NCI-H460 (cell line): ENCODE data around the gene PYDC1. TPM values are rescaled to one million over a fixed set of nuclear protein-coding genes. Genes with fewer than 3 reads are reported as not detected.
"Not testable (repeated sequence)": the region's sequence is repeated elsewhere in the genome, so short reads cannot be mapped to it uniquely, and the experiment has no call there.

ENCODE experiments used
- DNase-seq: peaks from one replicate; pipeline ENCODE4 v3.0.0-alpha.2; 2016; ENCODE audit warnings: low read depth; ENCODE audit errors: extremely low read depth
- total RNA-seq: library from RNA; depleted of rRNA; stranded (reverse); fragments of >200 nt; shearing (Covaris generic); gene quantifications from 2 replicates; pipeline ENCODE4 v1.2.3, GENCODE V29; 2014

The PYDC1 gene
- total RNA-seq, 1 experiment from 2014 or later, result not detected

GRCh38 chr16:31198207-31198882, 18.6 kb downstream of the PYDC1 start:
- DNase-seq, result no peak

GRCh38 chr16:31196324-31197088, 20.4 kb downstream of the PYDC1 start:
- no peak for DNase-seq

- not testable (repeated sequence) for DNase-seq
Observed at GRCh38 chr16:31195861-31196260, 21.1 kb downstream of the PYDC1 start.

- no peak for DNase-seq
Observed at GRCh38 chr16:31194898-31195297, 22.0 kb downstream of the PYDC1 start.

GRCh38 chr16:31193874-31194273, 23.1 kb downstream of the PYDC1 start:
- no peak for DNase-seq

- DNase-seq, result no peak
Observed at GRCh38 chr16:31192856-31193642, 23.9 kb downstream of the PYDC1 start.

GRCh38 chr16:31191697-31192428, 25.1 kb downstream of the PYDC1 start:
- DNase-seq, result no peak

- no peak for DNase-seq
Observed at GRCh38 chr16:31190818-31191444, 26.0 kb downstream of the PYDC1 start.

- DNase-seq, result no peak
Observed at GRCh38 chr16:31190061-31190460, 26.9 kb downstream of the PYDC1 start.

- DNase-seq, result no peak
Observed at GRCh38 chr16:31189412-31189778, 27.5 kb downstream of the PYDC1 start.

- DNase-seq, result no peak
Observed at GRCh38 chr16:31188450-31189411, 28.2 kb downstream of the PYDC1 start.

GRCh38 chr16:31187808-31188189, 29.1 kb downstream of the PYDC1 start:
- no peak for DNase-seq

- no peak for DNase-seq
Observed at GRCh38 chr16:31186930-31187807, 29.8 kb downstream of the PYDC1 start.

GRCh38 chr16:31186176-31186575, 30.8 kb downstream of the PYDC1 start:
- DNase-seq, result no peak

GRCh38 chr16:31185339-31185738, 31.6 kb downstream of the PYDC1 start:
- no peak for DNase-seq

- DNase-seq, result no peak
Observed at GRCh38 chr16:31184888-31185287, 32.0 kb downstream of the PYDC1 start.

- DNase-seq, result no peak
Observed at GRCh38 chr16:31183432-31184428, 33.2 kb downstream of the PYDC1 start.
